Stomach smooth muscle (tissue), 2 donors: ENCODE results near the gene DAB1.

Source experiments
- H3K27ac ChIP-seq: one replicate; pipeline ENCODE4 v1.7.0; 2013; ENCODE audit warnings: mild to moderate bottlenecking, low read length, inconsistent platforms
- H3K27me3 ChIP-seq, 2 donors: one replicate each; pipeline ENCODE4 v1.7.0; 2013; ENCODE audit warnings: low read length in 2 of 2; ENCODE audit not compliant: insufficient read depth in 2 of 2, control insufficient read depth in 1 of 2
- H3K36me3 ChIP-seq, 2 donors: one replicate each; pipeline ENCODE4 v1.7.0; 2013; ENCODE audit warnings: low read length in 2 of 2; ENCODE audit not compliant: control insufficient read depth in 2 of 2, insufficient read depth in 2 of 2
- H3K4me1 ChIP-seq: one replicate; pipeline ENCODE4 v1.7.0; 2013; ENCODE audit warnings: low read length; ENCODE audit not compliant: control insufficient read depth, insufficient read depth
- H3K4me3 ChIP-seq, 2 donors: one replicate each; pipeline ENCODE4 v1.7.0; 2013; ENCODE audit warnings: low read length in 2 of 2
- H3K9ac ChIP-seq, 2 donors: one replicate each; pipeline ENCODE4 v1.7.0; 2013; ENCODE audit warnings: low read length in 2 of 2, mild to moderate bottlenecking in 1 of 2
- H3K9me3 ChIP-seq, 2 donors: one replicate each; pipeline ENCODE4 v1.7.0; 2013; ENCODE audit warnings: low read length in 2 of 2; ENCODE audit not compliant: control insufficient read depth in 2 of 2
- donor health status: healthy.
- donor health status: Pancreatic carcinoma.

DAB1 gene

DNA sequence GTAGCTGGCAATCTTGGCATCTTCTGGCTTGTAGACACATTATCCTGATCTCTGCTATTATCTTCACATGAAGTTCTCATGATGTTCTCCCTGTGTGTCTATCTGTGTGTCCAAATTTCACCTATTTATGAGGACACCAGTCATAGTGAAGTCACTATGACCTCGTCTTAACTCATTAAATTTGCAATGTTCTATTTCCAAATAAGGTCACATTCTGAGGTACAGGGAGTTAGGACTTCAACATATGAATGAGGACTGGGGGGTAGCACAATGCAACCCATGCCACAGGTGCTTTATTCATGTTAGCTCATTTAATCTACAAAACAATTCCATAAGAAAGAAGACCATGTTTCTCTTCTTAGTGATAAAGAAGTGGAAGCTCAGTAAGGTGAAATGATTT lies 251.8 kb downstream of the DAB1 start:
- no peaks in the 10 kb centered on the region for H3K36me3 ChIP-seq
- no peak overlapping the region for H3K9ac ChIP-seq
- no peak overlapping the region for H3K4me3 ChIP-seq
- no peak overlapping the region for H3K27ac ChIP-seq
- H3K9me3 ChIP-seq = no peaks in the 10 kb centered on the region
- H3K4me1 ChIP-seq = no peaks in the 10 kb centered on the region
- H3K27me3 ChIP-seq = no peaks in the 10 kb centered on the region

- Histone ChIP-seq H3K36me3 (no peaks in the 10 kb centered on the region), H3K27ac (no peak overlapping the region), H3K9ac (no peak overlapping the region), H3K27me3 (no peaks in the 10 kb centered on the region), H3K9me3 (no peaks in the 10 kb centered on the region), H3K4me3 (no peak overlapping the region), H3K4me1 (peaks cover 3% of the 10 kb centered on the region)
Observed at GRCh38 chr1:57167997-57168396, 255.9 kb downstream of the DAB1 start.

- H3K4me3 ChIP-seq = no peak overlapping the region
- H3K4me1 ChIP-seq = peaks cover 3% of the 10 kb centered on the region
- no peaks in the 10 kb centered on the region for H3K27me3 ChIP-seq
- no peak overlapping the region for H3K27ac ChIP-seq
- no peaks in the 10 kb centered on the region for H3K9me3 ChIP-seq
- H3K9ac ChIP-seq = no peak overlapping the region
- no peaks in the 10 kb centered on the region for H3K36me3 ChIP-seq
Observed at GRCh38 chr1:57165546-57165945, 258.3 kb downstream of the DAB1 start.

DNA sequence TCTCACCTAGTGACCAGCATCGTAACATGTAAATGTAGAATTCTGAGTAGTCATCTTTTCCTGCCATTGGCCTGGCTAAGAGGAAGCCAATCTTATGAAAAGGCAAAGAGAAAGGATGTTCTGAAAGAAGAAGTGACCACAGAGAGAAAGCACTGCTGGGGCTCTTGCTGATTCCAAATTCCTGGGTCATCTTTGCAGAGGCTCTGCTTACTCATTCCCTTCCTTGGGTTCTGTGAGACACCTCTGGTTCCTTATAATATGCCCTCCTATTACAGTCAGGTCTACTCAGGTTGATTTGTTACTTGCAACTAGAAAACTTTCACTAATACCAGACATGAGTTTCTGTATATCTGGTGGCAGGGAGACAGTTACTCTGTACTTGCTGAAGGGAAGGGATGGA lies 259.3 kb downstream of the DAB1 start:
- H3K27me3 ChIP-seq = no peaks in the 10 kb centered on the region
- no peak overlapping the region for H3K4me3 ChIP-seq
- peaks cover 3% of the 10 kb centered on the region for H3K4me1 ChIP-seq
- H3K36me3 ChIP-seq = no peaks in the 10 kb centered on the region
- H3K27ac ChIP-seq = no peak overlapping the region
- H3K9ac ChIP-seq = no peak overlapping the region
- H3K9me3 ChIP-seq = no peaks in the 10 kb centered on the region

DNA sequence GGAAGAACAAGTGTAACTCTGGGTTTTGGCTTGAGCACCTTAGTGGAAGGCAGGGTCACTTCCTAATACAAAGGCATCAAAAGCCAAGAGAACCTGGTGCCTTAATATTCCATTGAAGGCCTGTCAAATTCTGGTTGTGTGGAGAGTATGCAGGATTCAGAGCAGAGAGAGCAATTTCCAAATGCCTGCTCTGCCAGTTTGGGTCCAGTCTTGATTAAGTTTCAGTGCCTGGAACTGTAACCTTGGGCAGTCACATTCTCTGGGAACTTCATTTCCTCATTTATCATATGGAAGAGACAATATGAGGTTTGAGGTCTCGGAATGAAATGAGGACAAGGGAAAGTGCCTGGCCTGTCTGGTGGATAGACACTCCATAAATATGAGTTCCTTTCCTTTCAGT lies 260.1 kb downstream of the DAB1 start:
- Histone ChIP-seq H3K27ac (no peak overlapping the region), H3K9ac (no peak overlapping the region), H3K27me3 (no peaks in the 10 kb centered on the region), H3K4me1 (peaks cover 3% of the 10 kb centered on the region), H3K9me3 (no peaks in the 10 kb centered on the region), H3K4me3 (no peak overlapping the region), H3K36me3 (no peaks in the 10 kb centered on the region)

DNA sequence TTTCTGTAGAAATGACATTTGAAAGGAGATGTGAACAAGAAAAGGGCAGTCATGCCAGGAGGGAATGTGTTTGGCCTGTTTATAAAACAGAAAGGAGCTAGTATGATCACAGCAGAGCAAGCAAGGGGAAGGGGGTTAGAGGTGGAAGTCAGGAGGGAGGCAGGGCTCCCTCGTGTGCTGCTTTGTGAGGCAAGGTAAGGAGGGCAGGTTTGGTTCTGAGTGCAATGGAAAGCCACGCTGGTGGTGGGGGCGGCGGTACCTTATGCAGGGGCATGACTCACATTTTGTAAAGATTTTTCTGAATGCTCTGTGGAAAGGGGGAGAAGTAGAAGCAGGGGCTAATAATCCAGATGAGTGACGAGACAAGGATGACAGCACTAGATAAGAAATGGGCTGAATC lies 260.5 kb downstream of the DAB1 start:
- no peaks in the 10 kb centered on the region for H3K27me3 ChIP-seq
- no peak overlapping the region for H3K9ac ChIP-seq
- H3K9me3 ChIP-seq = no peaks in the 10 kb centered on the region
- H3K27ac ChIP-seq = no peak overlapping the region
- no peak overlapping the region for H3K4me3 ChIP-seq
- peaks cover 3% of the 10 kb centered on the region for H3K4me1 ChIP-seq
- H3K36me3 ChIP-seq = no peaks in the 10 kb centered on the region

DNA sequence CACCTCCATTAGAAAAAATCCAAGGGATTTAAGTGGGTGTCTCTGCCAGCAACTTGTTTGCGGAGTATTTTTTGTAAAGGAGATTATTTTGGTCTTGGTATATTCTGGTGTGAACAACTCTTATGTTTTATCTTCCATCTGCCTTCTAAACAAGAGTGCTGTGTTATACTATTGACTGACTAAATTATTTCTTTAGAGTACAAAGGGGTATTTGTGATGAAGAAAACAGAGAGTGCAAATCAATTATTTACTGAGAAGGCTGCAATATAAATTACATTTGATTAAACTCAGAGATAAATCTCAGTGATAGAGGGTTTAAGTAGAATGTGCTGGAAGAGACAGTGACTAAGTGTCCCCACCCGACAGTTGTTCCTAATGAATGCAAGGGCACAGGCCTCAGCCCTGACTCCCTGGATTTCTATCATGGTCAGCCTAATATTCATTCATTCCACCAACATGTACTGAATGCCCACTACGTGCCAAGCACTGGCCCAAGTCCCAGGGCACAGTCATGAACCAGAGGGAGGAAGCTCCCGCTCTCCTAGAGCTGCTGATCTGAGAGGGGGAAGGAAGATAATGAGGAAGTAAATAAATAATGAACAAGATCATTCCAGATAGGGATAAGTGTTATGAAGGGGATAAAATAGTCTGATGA lies 261.1 kb downstream of the DAB1 start:
- H3K4me3 ChIP-seq = no peak overlapping the region
- H3K36me3 ChIP-seq = no peaks in the 10 kb centered on the region

GRCh38 chr1:57160594-57160993 lies 263.3 kb downstream of the DAB1 start:
- H3K36me3 ChIP-seq = no peaks in the 10 kb centered on the region
- no peak overlapping the region for H3K27ac ChIP-seq
- no peaks in the 10 kb centered on the region for H3K9me3 ChIP-seq
- peaks cover 3% of the 10 kb centered on the region for H3K4me1 ChIP-seq
- no peak overlapping the region for H3K4me3 ChIP-seq
- H3K27me3 ChIP-seq = no peaks in the 10 kb centered on the region
- H3K9ac ChIP-seq = no peak overlapping the region

More for the DNA sequence above, 261.1 kb downstream of the DAB1 start:
- no peak overlapping the region for H3K27ac ChIP-seq
- no peaks in the 10 kb centered on the region for H3K9me3 ChIP-seq
- no peak overlapping the region for H3K9ac ChIP-seq
- H3K4me1 ChIP-seq = peaks cover 3% of the 10 kb centered on the region
- no peaks in the 10 kb centered on the region for H3K27me3 ChIP-seq

DNA sequence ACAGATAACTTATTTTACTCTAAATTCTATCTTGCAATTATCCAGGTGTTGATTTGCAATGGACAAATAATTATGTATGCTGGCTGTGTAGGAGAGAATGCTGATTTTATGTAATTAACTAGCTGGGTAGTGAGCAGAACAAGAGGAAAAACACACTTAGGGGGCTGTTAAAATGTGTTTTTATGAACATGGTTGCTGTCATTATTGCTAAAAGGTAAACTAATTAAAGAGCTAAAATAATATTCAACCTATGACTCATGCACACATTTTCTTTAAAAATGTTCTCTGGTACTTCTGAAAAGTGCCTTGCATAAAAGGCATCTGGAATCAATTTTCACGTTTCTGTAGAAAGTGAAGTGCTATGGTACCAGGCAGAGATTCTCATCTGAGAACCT lies 265.3 kb downstream of the DAB1 start:
- Histone ChIP-seq H3K9me3 (no peaks in the 10 kb centered on the region), H3K27me3 (no peaks in the 10 kb centered on the region), H3K27ac (no peak overlapping the region), H3K9ac (no peak overlapping the region), H3K36me3 (no peaks in the 10 kb centered on the region), H3K4me1 (peaks cover 3% of the 10 kb centered on the region), H3K4me3 (no peak overlapping the region)

DNA sequence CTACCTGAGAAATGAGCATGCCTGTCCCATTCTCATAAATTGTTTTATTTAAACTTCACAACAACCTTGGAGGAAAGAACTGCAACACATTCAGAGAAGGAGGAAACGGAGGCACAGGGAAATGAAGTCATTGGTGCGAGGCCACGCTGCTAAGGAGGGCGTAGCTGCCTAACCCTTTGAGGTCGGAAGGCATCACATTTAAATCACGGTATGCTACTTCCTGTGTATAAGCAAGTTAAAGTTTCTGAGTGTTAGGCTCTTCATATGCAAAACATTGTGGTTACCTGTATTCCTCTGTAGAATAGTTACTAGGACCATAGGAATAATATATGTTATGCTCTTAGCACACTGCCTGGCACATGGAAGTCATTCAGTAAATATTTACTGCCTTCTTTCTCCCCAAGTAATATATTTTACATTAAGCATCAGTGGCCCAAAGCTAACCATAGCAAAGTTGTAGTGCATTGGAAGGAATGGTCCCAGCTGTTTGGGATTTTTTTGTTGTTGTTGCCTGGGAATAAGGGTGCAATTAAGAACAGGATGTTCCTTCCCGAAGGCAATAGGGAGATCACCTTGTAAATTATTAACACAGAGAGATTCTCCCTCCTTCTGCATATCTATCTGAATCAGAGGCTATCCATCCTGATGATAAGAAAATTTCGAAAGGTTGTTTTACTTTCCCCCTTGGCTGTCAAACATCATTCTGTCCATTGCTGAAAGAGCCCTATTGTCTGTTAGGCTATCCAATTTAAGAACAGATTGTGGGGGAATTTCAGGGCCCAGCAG lies 265.8 kb downstream of the DAB1 start:
- Histone ChIP-seq H3K36me3 (no peaks in the 10 kb centered on the region), H3K4me1 (no peaks in the 10 kb centered on the region), H3K9ac (no peak overlapping the region), H3K27ac (no peak overlapping the region), H3K4me3 (no peak overlapping the region), H3K9me3 (no peaks in the 10 kb centered on the region), H3K27me3 (no peaks in the 10 kb centered on the region)

DNA sequence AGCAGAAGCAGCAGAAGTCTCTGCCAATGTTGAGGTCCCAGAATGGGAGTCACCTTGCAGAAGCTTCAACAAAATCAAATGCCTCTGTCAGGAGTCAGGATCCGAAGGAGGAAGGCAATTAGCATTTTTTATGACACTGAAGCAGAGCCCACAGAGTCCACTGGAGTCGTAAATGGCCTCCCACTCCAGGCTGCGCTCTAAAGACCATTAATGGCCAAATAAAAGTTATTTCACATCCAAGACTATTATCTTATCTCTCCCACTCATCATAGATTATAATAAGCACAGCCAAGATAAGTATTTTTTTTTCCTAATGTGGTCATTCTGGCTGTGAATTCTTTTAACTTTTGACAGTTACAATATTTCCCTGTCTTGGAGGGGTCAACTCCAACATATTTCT lies 267.0 kb downstream of the DAB1 start:
- H3K9me3 ChIP-seq = no peaks in the 10 kb centered on the region
- H3K4me3 ChIP-seq = no peak overlapping the region
- H3K4me1 ChIP-seq = no peaks in the 10 kb centered on the region
- no peaks in the 10 kb centered on the region for H3K27me3 ChIP-seq
- H3K9ac ChIP-seq = no peak overlapping the region
- no peak overlapping the region for H3K27ac ChIP-seq
- H3K36me3 ChIP-seq = no peaks in the 10 kb centered on the region
